ENCODE data around the gene ESR1. TPM values are rescaled to one million over a fixed set of nuclear protein-coding genes. Genes with fewer than 3 reads are reported as not detected.

ESR1 gene
- total RNA-seq, 1 experiment from 2014 or later, result under 0.01 TPM

DNA sequence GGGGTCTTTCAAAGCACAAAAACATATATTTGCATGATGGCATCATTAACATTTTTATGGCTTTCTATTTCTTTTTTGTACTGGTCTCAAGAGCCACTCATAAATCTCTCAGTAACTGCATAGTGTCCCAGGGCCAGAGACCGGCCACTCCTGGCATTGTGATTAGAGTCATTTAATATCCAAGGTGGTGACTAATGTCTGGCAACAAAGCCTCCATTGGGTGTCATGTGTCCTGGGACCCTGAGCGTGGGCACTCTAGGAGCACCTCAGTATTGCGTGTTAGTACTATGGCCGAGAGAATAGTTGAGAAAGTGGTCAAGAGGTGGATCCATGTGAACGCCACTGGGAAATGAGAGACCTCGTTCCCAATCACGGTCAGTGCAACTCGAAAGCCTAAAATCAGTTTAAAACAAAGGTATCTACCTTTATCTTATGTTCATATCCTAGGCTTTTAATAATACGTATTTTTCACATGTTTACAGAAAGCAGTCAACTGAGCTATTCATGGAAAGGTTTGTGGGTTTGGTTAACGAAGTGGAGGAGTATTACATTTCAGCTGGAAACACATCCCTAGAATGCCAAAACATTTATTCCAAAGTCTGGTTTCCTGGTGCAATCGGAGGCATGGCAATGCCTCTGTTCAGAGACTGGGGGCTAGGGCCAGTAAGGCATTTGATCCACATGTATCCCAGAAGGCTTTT is 2.7 kb upstream of the ESR1 start:
- no peak for DNase-seq
- peaks cover 33% of the 10 kb centered on the region for H3K27me3 ChIP-seq (ENCODE audit: control insufficient read depth, insufficient read depth, low read length)
- no peaks in the 10 kb centered on the region for H3K36me3 ChIP-seq (replicated peaks; ENCODE audit: control insufficient read depth, insufficient read depth, low read length)
- H3K4me3 ChIP-seq (ENCODE audit: insufficient read depth, low read depth, low read length), result no peak overlapping the region

GRCh38 chr6:151805286-151805840 is 2.1 kb upstream of the ESR1 start:
- peak; percentile 23 for DNase-seq
- H3K27me3 ChIP-seq (ENCODE audit: control insufficient read depth, insufficient read depth, low read length), result peaks cover 38% of the 10 kb centered on the region
- H3K36me3 ChIP-seq (replicated peaks; ENCODE audit: control insufficient read depth, insufficient read depth, low read length), result no peaks in the 10 kb centered on the region
- no peak overlapping the region for H3K4me3 ChIP-seq (ENCODE audit: insufficient read depth, low read depth, low read length)

DNA sequence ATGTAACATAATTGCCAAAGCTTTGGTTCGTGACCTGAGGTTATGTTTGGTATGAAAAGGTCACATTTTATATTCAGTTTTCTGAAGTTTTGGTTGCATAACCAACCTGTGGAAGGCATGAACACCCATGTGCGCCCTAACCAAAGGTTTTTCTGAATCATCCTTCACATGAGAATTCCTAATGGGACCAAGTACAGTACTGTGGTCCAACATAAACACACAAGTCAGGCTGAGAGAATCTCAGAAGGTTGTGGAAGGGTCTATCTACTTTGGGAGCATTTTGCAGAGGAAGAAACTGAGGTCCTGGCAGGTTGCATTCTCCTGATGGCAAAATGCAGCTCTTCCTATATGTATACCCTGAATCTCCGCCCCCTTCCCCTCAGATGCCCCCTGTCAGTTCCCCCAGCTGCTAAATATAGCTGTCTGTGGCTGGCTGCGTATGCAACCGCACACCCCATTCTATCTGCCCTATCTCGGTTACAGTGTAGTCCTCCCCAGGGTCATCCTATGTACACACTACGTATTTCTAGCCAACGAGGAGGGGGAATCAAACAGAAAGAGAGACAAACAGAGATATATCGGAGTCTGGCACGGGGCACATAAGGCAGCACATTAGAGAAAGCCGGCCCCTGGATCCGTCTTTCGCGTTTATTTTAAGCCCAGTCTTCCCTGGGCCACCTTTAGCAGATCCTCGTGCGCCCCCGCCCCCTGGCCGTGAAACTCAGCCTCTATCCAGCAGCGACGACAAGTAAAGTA is 547 bp upstream of the ESR1 start:
- peak; percentile 40 for DNase-seq
- peaks cover 41% of the 10 kb centered on the region for H3K27me3 ChIP-seq (ENCODE audit: control insufficient read depth, insufficient read depth, low read length)
- H3K36me3 ChIP-seq (replicated peaks; ENCODE audit: control insufficient read depth, insufficient read depth, low read length), result no peaks in the 10 kb centered on the region
- peak overlapping the region; percentile 48; the same call in 1 of the 2 replicates for H3K4me3 ChIP-seq (ENCODE audit: insufficient read depth, low read depth, low read length)

- Histone ChIP-seq H3K27me3 (ENCODE audit: control insufficient read depth, insufficient read depth, low read length) (peaks cover 41% of the 10 kb centered on the region), H3K4me3 (ENCODE audit: insufficient read depth, low read depth, low read length) (peak overlapping the region; percentile 48), H3K36me3 (replicated peaks; ENCODE audit: control insufficient read depth, insufficient read depth, low read length) (no peaks in the 10 kb centered on the region)
- peak; percentile 71 for DNase-seq
Measured at GRCh38 chr6:151808371-151809241, 1.1 kb downstream of the ESR1 start.

GRCh38 chr6:151811081-151811480 is 3.6 kb downstream of the ESR1 start:
- no peak for DNase-seq
- Histone ChIP-seq H3K4me3 (ENCODE audit: insufficient read depth, low read depth, low read length) (no peak overlapping the region), H3K27me3 (ENCODE audit: control insufficient read depth, insufficient read depth, low read length) (peaks cover 40% of the 10 kb centered on the region), H3K36me3 (replicated peaks; ENCODE audit: control insufficient read depth, insufficient read depth, low read length) (no peaks in the 10 kb centered on the region)

- DNase-seq, result no peak
- Histone ChIP-seq H3K27me3 (ENCODE audit: control insufficient read depth, insufficient read depth, low read length) (peaks cover 16% of the 10 kb centered on the region), H3K36me3 (replicated peaks; ENCODE audit: control insufficient read depth, insufficient read depth, low read length) (no peaks in the 10 kb centered on the region), H3K4me3 (ENCODE audit: insufficient read depth, low read depth, low read length) (no peak overlapping the region)
Measured at GRCh38 chr6:151813858-151814257, 6.4 kb downstream of the ESR1 start.

- Histone ChIP-seq H3K36me3 (replicated peaks; ENCODE audit: control insufficient read depth, insufficient read depth, low read length) (no peaks in the 10 kb centered on the region), H3K27me3 (ENCODE audit: control insufficient read depth, insufficient read depth, low read length) (peaks cover 9% of the 10 kb centered on the region), H3K4me3 (ENCODE audit: insufficient read depth, low read depth, low read length) (no peak overlapping the region)
- no peak for DNase-seq
Measured at GRCh38 chr6:151814614-151815013, 7.1 kb downstream of the ESR1 start.

DNA sequence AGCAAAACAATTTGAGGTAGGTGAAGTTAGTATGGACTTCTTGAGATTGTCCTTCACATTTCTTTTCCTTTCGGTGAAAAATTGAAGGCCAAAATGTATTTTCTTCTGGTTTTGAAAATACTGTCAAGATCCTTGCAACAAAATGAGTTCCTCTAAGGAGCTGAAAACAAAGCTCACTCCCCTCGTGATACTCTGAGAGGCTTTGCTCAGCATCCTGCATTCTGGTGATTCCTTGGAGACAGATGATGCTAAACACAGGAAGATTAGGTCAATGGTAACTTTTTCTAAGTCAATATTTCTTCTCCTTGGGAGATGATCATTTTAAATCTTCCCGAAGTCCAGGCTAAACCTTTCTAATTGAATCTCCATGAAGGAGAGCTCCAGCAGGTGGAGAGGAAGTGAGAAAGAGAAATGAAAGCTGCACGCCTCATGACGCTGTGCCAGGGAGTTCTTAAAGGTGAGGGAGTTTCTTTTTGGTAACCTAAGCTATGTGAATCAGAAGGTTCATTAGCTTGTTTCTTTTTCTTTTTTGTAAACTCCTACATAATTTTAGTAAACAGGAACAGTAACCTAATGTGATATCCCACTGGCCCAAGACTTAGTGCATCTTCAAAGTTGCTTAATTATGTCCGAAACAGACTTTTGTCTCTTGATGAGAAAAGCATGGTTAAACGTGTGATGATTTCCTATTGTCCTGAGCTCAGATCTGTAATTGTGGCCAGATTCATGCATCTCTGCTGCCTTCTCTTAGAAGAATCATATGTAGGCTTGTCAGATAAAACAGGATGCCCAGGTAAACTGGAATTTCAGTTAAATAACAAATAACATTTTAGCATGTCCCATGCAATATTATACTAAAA is 15.0 kb downstream of the ESR1 start:
- DNase-seq, result no peak
- Histone ChIP-seq H3K27me3 (ENCODE audit: control insufficient read depth, insufficient read depth, low read length) (no peaks in the 10 kb centered on the region), H3K36me3 (replicated peaks; ENCODE audit: control insufficient read depth, insufficient read depth, low read length) (no peaks in the 10 kb centered on the region), H3K4me3 (ENCODE audit: insufficient read depth, low read depth, low read length) (no peak overlapping the region)

GRCh38 chr6:151826517-151827142 is 19.1 kb downstream of the ESR1 start:
- no peaks in the 10 kb centered on the region for H3K27me3 ChIP-seq (ENCODE audit: control insufficient read depth, insufficient read depth, low read length)
- DNase-seq, result no peak
- H3K36me3 ChIP-seq (replicated peaks; ENCODE audit: control insufficient read depth, insufficient read depth, low read length), result no peaks in the 10 kb centered on the region
- H3K4me3 ChIP-seq (ENCODE audit: insufficient read depth, low read depth, low read length), result no peak overlapping the region

DNA sequence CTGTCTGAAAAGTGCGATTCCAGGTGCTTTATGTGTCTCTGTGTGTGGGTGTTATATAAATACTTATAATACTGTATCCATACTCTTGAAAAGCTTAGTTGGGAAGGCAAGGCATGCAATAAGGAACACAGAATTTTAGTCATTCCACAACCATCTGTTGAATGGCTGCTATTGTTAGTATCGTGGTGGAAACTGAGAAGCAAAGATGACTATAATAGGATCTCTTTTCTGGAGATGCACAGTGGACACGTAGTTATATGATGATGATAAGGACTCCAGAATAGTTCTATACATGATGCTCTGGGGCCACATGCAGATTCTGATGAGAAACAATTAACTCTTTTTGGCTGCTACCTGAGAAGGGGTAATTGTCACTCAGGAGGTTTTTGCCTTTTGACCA is 25.2 kb downstream of the ESR1 start:
- Histone ChIP-seq H3K4me3 (ENCODE audit: insufficient read depth, low read depth, low read length) (no peak overlapping the region), H3K36me3 (replicated peaks; ENCODE audit: control insufficient read depth, insufficient read depth, low read length) (no peaks in the 10 kb centered on the region), H3K27me3 (ENCODE audit: control insufficient read depth, insufficient read depth, low read length) (no peaks in the 10 kb centered on the region)
- DNase-seq, result no peak

GRCh38 chr6:151835396-151835795 is 27.9 kb downstream of the ESR1 start:
- Histone ChIP-seq H3K27me3 (ENCODE audit: control insufficient read depth, insufficient read depth, low read length) (no peaks in the 10 kb centered on the region), H3K4me3 (ENCODE audit: insufficient read depth, low read depth, low read length) (no peak overlapping the region), H3K36me3 (replicated peaks; ENCODE audit: control insufficient read depth, insufficient read depth, low read length) (no peaks in the 10 kb centered on the region)
- DNase-seq, result no peak

- DNase-seq, result no peak
- Histone ChIP-seq H3K4me3 (ENCODE audit: insufficient read depth, low read depth, low read length) (no peak overlapping the region), H3K27me3 (ENCODE audit: control insufficient read depth, insufficient read depth, low read length) (no peaks in the 10 kb centered on the region), H3K36me3 (replicated peaks; ENCODE audit: control insufficient read depth, insufficient read depth, low read length) (no peaks in the 10 kb centered on the region)
Measured at GRCh38 chr6:151837223-151837622, 29.7 kb downstream of the ESR1 start.

DNA sequence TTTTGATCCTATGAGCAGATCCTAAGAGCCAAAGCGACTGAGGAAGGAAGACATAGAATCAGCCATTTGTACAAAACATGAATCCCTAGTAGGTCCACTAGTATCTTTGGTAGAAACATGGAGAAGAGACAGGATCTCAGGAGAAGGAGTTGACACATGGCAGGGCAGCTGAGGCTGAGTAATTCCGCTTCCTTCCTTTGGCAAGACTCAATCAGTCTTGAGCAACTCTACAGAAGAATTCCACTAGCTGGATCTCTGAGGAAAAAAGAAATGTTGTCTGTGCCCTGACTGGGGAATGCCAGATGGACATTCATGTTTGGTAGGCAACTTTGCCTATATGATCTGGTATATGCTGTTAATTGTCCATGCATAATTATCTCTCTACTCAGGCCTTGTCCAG is 35.3 kb downstream of the ESR1 start:
- H3K36me3 ChIP-seq (replicated peaks; ENCODE audit: control insufficient read depth, insufficient read depth, low read length), result no peaks in the 10 kb centered on the region
- no peak overlapping the region for H3K4me3 ChIP-seq (ENCODE audit: insufficient read depth, low read depth, low read length)
- DNase-seq, result no peak
- no peaks in the 10 kb centered on the region for H3K27me3 ChIP-seq (ENCODE audit: control insufficient read depth, insufficient read depth, low read length)
